HG02642 (cell line): ENCODE data around the gene FITM1.

Experiments
- ATAC-seq: cut with Tn5 transposase; IDR thresholded peaks from one replicate; pipeline ENCODE4 v1.9.1; 2021; ENCODE audit warnings: mild to moderate bottlenecking; ENCODE audit not compliant: unreplicated experiment, poor library complexity

FITM1 gene

DNA sequence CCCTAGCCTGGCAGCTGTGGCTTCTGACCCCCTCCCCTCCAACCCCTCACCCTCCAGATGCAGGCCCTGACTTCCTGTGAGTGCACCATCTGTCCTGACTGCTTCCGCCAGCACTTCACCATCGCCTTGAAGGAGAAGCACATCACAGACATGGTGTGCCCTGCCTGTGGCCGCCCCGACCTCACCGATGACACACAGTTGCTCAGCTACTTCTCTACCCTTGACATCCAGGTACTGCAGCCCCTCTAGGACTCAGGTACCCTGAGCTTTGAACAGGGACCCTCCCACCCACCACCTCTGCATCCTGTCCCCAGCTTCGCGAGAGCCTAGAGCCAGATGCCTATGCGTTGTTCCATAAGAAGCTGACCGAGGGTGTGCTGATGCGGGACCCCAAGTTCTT lies 24.6 kb downstream of the FITM1 start:
- no peak for ATAC-seq

DNA sequence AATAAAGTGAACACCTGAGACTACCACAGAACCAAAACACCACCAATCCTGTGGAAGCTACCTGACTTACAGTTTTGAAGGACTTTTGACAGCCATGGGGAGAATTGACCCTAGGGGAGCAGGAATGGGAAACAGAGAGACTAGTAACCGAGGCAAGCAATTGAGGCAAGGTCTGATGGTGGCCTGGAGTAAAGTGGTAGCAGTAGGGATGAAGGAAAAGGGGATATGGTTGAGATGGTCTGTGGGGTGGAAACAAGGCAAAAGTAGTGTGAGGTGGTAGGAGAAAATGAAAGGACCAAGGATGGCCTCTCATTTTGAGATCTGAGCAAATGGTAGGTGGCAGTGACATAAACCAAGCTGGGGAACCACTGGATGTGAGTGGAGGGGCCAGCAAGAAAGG lies 26.4 kb downstream of the FITM1 start:
- ATAC-seq = no peak

- no peak for ATAC-seq
Observed at GRCh38 chr14:24157331-24157730, 26.9 kb downstream of the FITM1 start.

DNA sequence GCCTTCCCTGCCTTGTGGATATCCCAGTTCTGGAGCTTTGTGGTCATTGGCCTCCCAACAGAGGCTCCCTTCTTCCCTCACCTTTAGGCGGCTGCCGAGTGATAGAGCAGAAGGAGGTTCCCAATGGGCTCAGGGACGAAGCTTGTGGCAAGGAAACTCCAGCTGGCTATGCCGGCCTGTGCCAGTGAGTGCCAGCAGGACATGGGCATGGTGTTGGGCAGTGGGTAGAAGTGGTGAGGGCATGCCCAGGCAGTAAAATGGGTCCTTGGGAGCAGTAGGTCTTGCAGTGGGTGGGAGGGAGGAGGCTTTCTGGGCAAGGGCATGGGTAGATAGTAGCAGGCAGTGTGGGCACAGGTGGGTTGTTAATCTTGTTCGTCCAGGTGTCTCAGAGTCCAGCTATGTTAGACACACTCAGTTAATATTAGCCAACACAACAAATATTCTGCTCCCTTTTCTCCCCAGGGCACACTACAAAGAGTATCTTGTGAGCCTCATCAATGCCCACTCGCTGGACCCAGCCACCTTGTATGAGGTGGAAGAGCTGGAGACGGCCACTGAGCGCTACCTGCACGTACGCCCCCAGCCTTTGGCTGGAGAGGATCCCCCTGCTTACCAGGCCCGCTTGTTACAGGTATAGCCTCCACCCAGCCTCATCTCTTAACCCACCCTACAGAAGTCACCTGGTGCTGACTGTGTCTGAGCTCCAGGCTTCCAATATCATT lies 29.5 kb downstream of the FITM1 start:
- ATAC-seq = no peak

DNA sequence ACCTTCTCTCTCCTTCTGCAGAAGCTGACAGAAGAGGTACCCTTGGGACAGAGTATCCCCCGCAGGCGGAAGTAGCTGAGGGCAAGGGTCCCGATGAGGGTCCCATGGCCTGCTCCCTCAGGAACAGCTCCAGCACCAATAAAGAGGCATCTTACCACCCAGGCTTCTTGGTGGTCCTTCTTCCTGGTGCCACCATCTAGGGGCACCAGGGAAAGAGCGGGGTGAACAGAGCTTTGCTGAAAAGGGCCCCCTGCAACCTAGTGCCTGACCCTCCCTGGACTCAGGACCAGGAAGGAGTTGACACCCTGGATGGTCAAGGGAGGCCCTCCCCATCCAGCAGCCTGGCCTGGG lies 30.0 kb downstream of the FITM1 start:
- peak; percentile 0 for ATAC-seq

DNA sequence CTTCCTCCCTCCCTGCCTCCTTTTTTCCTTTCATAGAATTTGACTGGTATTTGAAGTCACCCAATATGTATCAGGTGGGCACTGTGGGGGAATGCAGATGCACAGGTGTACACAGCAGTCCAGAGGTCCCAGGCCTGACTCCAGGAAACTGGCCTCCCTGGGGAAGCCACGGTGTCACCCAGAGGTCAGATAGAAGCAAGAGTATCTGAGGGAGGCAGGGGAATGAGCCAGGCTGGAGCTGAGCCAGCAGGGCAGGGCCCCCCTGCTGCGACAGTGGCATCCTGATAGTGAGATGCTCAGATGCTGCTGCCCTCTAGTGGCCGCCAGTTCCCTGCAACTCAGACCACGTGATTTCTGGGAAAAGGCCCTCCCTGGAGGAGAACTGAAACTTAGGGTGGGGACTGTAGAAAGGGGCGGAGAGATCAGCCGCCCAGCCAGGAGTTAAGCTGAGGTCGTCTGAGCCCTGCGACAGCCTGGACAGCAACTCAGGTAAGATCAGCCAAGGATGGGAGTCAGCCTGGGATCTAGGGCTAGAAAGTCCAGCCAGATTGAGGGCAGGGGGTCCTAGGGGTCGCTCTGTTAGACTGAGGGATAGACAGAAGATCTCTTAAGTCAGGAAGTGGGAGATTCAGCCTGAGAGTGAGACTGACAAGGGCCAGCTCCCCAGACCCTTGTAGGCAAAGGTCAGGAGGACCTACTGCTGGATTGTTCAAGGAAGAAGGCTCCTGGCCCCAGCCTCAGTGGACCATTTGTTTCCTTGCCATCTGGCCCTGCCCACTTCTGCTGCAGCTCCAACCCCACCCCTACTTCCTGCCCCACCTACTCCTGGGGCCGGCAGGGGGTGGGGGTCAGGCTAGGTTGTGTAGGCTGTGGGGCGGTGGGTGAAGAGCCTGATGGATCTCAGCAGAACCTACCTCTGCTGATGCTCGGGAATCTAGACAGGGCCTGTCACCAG lies 30.7 kb downstream of the FITM1 start, which contains the start of gene IRF9:
Gene IRF9, plus strand, starts transcription at position 416 of the 955 bp plus-strand sequence. CDS start 880 bp downstream, outside the sequence.
- ATAC-seq = peak; percentile 85

DNA sequence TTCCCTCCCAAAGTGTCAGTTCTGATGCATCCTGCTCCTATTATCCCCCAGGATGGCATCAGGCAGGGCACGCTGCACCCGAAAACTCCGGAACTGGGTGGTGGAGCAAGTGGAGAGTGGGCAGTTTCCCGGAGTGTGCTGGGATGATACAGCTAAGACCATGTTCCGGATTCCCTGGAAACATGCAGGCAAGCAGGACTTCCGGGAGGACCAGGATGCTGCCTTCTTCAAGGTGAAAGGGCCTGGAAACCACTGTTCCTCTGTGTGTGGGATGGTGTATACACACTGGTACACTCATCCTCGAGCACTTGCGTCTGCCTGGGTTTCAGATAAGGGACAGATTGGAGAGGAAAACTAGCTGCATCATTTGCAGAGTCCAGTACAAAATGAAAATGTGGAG lies 31.6 kb downstream of the FITM1 start:
- ATAC-seq = no peak

DNA sequence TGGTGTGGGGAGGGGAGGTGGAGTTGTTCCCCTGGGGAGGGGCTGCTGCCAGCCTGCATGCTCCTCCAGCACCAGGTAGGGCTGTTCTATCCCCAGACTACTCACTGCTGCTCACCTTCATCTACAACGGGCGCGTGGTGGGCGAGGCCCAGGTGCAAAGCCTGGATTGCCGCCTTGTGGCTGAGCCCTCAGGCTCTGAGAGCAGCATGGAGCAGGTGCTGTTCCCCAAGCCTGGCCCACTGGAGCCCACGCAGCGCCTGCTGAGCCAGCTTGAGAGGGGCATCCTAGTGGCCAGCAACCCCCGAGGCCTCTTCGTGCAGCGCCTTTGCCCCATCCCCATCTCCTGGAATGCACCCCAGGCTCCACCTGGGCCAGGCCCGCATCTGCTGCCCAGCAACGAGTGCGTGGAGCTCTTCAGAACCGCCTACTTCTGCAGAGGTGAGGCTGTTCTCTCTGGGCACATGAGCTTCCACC lies 34.1 kb downstream of the FITM1 start:
- no peak for ATAC-seq

- no peak for ATAC-seq
Observed at GRCh38 chr14:24165785-24166184, 35.3 kb downstream of the FITM1 start.

DNA sequence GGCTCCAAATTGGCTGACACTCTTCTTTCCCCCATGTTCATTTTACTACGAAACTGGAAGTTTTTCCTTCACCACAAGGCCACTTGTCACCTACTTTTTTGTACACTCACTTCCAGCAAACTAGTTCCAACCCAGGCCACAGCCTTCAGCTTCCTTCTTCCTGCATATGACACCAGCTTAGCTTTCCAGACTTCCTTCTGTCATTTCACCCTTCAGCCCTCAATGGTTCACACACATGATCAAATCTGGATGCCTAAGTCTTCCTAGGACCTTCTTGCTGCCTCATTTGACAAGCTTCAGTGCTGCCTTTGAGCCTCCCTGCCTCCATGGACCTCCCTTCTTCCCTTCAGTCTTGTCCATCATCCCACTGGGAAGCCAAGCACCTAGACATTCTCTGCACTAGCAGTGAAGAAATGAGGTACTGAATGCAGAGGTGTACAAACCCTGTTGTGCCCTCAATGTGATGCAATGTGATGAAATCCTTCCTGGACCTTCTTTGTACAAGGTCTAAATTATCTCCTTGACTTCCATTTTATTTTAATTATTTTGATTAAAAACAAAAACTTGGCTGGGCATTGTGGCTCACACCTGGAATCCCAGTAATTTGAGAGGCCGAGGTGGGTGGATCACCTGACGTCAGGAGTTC lies 37.1 kb downstream of the FITM1 start:
- no peak for ATAC-seq

DNA sequence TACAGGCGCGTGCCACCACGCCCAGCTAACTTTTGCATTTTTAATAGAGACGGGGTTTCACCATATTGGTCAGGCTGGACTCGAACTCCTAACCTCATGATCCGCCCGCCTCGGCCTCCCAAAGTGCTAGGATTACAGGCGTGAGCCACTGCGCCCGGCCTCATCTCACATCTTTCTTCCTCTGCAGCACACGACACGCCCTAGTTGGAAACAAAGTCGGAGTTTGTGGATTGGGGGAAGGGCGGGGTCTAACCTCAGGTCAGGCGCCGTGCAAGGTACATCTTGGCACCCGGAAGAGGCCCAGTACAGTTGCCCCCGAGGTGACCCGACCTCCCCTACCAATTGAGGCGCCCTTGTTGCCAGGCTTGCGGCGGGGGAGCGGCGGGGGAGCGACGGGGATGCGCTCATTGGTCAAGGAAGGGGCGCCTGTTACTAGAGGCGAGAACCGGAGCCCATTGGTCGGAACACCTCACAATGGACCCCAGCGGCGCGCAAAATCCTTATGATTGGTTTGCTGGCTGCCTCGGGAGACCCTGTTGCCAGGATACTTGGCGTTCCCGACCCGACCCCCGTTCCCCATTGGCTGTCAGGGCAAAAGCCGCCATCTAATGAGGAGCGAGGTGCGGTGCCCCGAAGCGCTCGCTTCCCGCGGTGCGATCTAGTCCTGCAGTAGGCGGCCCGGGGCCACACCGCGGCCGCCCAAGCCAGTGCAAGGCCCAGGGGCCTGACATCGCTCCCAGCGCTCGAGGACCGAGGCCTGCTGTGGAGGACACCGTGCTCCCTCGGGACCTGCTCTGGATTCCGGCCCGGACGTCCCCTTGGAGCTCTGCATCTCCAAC lies 41.2 kb downstream of the FITM1 start, which contains the start of gene REC8:
Gene REC8, plus strand, starts transcription at position 659 of the 839 bp plus-strand sequence. CDS start 473 bp downstream, outside the sequence.
- peak; percentile 70 for ATAC-seq

DNA sequence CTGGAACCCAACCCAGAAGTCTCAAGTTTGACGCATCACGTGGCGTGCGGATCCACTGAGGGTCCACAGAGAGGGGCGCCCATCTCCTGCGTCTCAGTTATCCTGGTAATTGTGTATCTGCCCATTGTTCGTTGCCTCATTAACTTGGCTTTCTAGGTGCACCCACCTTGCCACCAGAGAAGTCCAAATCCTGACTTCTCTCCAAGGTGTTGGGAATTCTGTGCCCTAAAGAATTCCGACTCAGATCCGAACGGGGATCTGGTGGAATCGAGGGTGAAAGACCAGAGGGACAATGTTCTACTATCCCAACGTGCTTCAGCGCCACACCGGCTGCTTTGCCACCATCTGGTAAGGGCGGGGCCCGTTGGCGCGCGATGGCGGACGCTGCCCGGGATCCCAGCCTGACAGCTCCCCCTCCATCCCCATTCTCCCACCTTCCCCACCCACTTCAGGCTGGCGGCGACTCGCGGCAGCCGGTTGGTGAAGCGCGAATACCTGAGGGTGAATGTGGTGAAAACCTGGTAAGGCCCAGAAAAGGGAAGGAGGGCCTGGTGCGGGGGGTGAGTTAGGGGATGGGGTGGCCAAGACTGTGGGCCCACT lies 41.9 kb downstream of the FITM1 start:
- ATAC-seq = no peak

DNA sequence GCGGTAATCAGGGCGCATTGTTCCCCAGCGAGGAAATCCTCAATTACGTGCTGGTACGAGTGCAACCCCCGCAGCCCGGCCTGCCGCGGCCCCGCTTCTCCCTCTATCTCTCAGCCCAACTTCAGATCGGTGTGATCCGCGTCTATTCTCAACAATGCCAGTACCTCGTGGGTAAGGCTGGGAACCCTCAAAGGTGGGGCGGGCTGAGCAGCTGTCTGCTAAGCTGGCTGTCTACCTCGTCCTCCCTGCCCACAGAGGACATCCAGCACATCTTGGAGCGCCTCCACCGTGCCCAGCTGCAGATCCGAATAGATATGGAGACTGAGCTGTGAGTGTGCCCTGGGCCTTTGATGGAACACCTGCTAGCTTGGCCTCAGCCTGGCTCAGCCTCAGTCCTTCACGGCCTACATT lies 42.4 kb downstream of the FITM1 start:
- no peak for ATAC-seq

DNA sequence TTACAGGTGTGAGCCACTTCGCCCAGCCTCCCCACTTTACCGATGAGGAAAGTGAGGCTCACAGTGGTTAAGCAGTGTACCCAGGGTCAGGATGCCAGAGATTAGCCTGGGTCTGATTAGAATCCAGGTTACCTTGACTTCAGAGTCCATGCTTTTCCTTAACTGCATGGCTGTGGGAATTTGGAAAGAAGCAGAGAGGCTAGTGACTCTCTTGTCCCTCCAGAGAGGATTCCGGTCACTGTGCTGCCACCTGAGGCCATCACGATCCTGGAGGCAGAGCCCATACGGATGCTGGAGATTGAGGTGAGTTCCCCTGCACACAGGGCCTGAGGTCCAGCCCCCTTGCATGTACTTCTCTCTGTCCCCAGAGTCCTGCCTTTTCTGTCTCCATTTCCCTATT lies 46.1 kb downstream of the FITM1 start:
- no peak for ATAC-seq

DNA sequence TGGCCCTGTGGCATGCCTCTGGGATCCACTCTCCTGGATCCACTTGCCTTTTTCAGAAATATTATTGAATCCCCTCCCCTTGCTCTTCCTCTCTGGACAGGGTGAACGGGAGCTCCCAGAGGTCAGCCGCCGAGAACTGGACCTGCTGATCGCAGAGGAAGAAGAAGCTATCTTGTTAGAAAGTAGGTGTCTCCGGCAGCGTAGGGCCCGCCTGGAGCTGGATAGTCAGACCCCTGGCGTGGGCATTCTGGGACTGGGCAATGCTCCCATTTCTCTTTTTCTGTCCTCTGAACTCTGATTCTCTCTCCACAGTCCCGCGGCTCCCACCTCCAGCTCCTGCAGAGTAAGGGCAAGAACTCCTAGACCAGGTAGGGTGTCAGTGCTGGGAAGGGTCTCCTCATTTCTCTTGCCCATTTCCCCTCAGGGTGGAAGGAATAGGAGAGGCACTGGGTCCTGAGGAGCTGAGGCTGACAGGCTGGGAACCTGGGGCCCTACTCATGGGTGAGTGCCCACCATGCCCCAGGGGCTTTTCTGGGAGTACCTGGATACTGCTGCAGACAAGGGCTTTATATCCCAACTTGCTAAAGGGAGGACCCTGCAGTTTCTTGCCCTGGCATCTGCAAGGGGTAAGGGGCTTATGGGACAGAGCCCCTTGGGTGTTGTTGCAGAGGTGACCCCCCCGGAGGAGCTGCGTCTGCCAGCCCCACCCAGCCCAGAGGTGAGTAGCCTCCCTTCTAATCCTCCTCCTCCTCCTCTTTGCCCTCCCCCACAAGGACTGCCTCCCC lies 46.8 kb downstream of the FITM1 start:
- ATAC-seq = no peak

DNA sequence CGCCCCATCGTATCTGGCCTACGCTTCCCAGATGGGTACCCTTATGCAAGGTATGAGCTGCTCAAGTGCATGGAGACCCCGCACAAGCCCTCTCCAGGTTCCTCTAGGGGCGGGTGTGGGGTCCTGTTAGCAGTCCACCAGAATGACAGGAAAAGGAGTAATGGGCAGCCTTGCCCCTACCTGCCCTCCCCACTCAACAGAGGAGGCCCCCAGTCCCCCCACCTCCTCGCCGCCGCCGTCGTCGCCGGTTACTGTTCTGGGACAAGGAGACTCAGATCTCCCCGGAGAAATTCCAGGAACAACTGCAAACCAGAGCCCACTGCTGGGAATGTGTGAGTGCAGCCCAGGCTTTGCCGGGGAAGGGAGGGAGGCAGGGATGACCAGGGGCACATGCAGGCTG lies 47.4 kb downstream of the FITM1 start:
- ATAC-seq = no peak

DNA sequence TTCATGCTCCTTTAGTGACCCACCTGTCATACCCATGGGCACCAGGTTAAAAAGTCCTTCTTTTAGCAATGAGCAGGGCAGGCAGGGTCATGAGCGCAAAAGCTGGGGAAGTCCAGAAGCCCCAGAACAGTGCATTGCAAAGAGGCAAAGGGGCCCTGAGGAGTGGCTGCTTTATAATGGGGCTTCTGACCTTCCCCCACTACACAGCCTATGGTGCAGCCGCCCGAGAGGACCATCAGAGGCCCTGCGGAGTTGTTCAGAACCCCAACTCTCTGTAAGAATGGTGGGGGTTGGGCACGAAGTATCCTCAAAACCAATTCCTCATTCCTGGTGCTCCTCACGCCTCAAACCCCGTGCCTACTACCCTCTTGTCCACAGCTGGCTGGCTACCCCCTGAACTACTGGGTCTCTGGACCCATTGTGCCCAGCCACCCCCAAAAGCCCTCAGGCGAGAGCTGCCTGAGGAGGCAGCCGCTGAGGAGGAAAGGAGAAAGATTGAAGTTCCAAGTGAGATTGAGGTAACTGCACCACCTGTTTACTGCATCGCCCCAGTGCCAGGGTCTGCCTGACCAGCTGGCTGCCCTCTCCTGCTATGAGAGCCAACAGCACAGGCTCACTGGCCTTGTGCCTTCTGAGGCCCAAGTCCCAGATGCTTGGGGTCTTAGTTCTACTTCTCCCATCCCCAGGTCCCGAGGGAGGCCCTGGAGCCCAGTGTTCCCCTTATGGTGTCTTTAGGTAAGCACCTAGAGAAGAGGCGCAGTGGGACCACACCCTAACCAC lies 48.1 kb downstream of the FITM1 start:
- ATAC-seq = no peak
